ENCODE results near the gene NVL.

NVL gene

GRCh38 chr1:224274970-224275626 lies 54.9 kb downstream of the NVL start:
- Histone ChIP-seq H3K9ac (ENCODE audit: low read depth, low read length) (no peak overlapping the region), H3K36me3 (ENCODE audit: control insufficient read depth, insufficient read depth, low read length) (peaks cover 51% of the 10 kb centered on the region), H3K9me3 (ENCODE audit: control insufficient read depth, insufficient read depth, low read length) (no peaks in the 10 kb centered on the region), H3K4me3 (ENCODE audit: low read depth, low read length) (no peak overlapping the region), H3K27me3 (ENCODE audit: control insufficient read depth, insufficient read depth, low read length) (no peaks in the 10 kb centered on the region), H3K27ac (ENCODE audit: low read depth, low read length) (no peak overlapping the region), H3K4me1 (ENCODE audit: control insufficient read depth, insufficient read depth, low read length) (no peaks in the 10 kb centered on the region)

- no peaks in the 10 kb centered on the region for H3K9me3 ChIP-seq (ENCODE audit: control insufficient read depth, insufficient read depth, low read length)
- H3K9ac ChIP-seq (ENCODE audit: low read depth, low read length) = no peak overlapping the region
- H3K4me3 ChIP-seq (ENCODE audit: low read depth, low read length) = no peak overlapping the region
- H3K36me3 ChIP-seq (ENCODE audit: control insufficient read depth, insufficient read depth, low read length) = peaks cover 48% of the 10 kb centered on the region
- no peaks in the 10 kb centered on the region for H3K4me1 ChIP-seq (ENCODE audit: control insufficient read depth, insufficient read depth, low read length)
- no peak overlapping the region for H3K27ac ChIP-seq (ENCODE audit: low read depth, low read length)
- H3K27me3 ChIP-seq (ENCODE audit: control insufficient read depth, insufficient read depth, low read length) = no peaks in the 10 kb centered on the region
Measured at GRCh38 chr1:224273641-224274040, 56.3 kb downstream of the NVL start.

- Histone ChIP-seq H3K9ac (ENCODE audit: low read depth, low read length) (no peak overlapping the region), H3K27me3 (ENCODE audit: control insufficient read depth, insufficient read depth, low read length) (no peaks in the 10 kb centered on the region), H3K9me3 (ENCODE audit: control insufficient read depth, insufficient read depth, low read length) (no peaks in the 10 kb centered on the region), H3K4me1 (ENCODE audit: control insufficient read depth, insufficient read depth, low read length) (no peaks in the 10 kb centered on the region), H3K36me3 (ENCODE audit: control insufficient read depth, insufficient read depth, low read length) (peaks cover 67% of the 10 kb centered on the region), H3K27ac (ENCODE audit: low read depth, low read length) (no peak overlapping the region), H3K4me3 (ENCODE audit: low read depth, low read length) (no peak overlapping the region)
Measured at GRCh38 chr1:224271106-224271505, 58.9 kb downstream of the NVL start.

- Histone ChIP-seq H3K27ac (ENCODE audit: low read depth, low read length) (no peak overlapping the region), H3K36me3 (ENCODE audit: control insufficient read depth, insufficient read depth, low read length) (peaks cover 68% of the 10 kb centered on the region), H3K9me3 (ENCODE audit: control insufficient read depth, insufficient read depth, low read length) (no peaks in the 10 kb centered on the region), H3K27me3 (ENCODE audit: control insufficient read depth, insufficient read depth, low read length) (no peaks in the 10 kb centered on the region), H3K4me3 (ENCODE audit: low read depth, low read length) (no peak overlapping the region), H3K4me1 (ENCODE audit: control insufficient read depth, insufficient read depth, low read length) (no peaks in the 10 kb centered on the region), H3K9ac (ENCODE audit: low read depth, low read length) (no peak overlapping the region)
Measured at GRCh38 chr1:224267925-224268324, 62.0 kb downstream of the NVL start.

- Histone ChIP-seq H3K4me3 (ENCODE audit: low read depth, low read length) (no peak overlapping the region), H3K9me3 (ENCODE audit: control insufficient read depth, insufficient read depth, low read length) (no peaks in the 10 kb centered on the region), H3K4me1 (ENCODE audit: control insufficient read depth, insufficient read depth, low read length) (no peaks in the 10 kb centered on the region), H3K27ac (ENCODE audit: low read depth, low read length) (no peak overlapping the region), H3K9ac (ENCODE audit: low read depth, low read length) (no peak overlapping the region), H3K27me3 (ENCODE audit: control insufficient read depth, insufficient read depth, low read length) (no peaks in the 10 kb centered on the region), H3K36me3 (ENCODE audit: control insufficient read depth, insufficient read depth, low read length) (peaks cover 69% of the 10 kb centered on the region)
Measured at GRCh38 chr1:224266915-224267856, 62.8 kb downstream of the NVL start.

GRCh38 chr1:224266105-224266914 lies 63.7 kb downstream of the NVL start:
- H3K36me3 ChIP-seq (ENCODE audit: control insufficient read depth, insufficient read depth, low read length) = peaks cover 68% of the 10 kb centered on the region
- no peaks in the 10 kb centered on the region for H3K9me3 ChIP-seq (ENCODE audit: control insufficient read depth, insufficient read depth, low read length)
- no peaks in the 10 kb centered on the region for H3K4me1 ChIP-seq (ENCODE audit: control insufficient read depth, insufficient read depth, low read length)
- no peak overlapping the region for H3K9ac ChIP-seq (ENCODE audit: low read depth, low read length)
- no peaks in the 10 kb centered on the region for H3K27me3 ChIP-seq (ENCODE audit: control insufficient read depth, insufficient read depth, low read length)
- no peak overlapping the region for H3K4me3 ChIP-seq (ENCODE audit: low read depth, low read length)
- no peak overlapping the region for H3K27ac ChIP-seq (ENCODE audit: low read depth, low read length)

GRCh38 chr1:224264321-224264720 lies 65.7 kb downstream of the NVL start:
- peaks cover 50% of the 10 kb centered on the region for H3K36me3 ChIP-seq (ENCODE audit: control insufficient read depth, insufficient read depth, low read length)
- H3K4me3 ChIP-seq (ENCODE audit: low read depth, low read length) = no peak overlapping the region
- no peak overlapping the region for H3K27ac ChIP-seq (ENCODE audit: low read depth, low read length)
- H3K27me3 ChIP-seq (ENCODE audit: control insufficient read depth, insufficient read depth, low read length) = no peaks in the 10 kb centered on the region
- no peaks in the 10 kb centered on the region for H3K4me1 ChIP-seq (ENCODE audit: control insufficient read depth, insufficient read depth, low read length)
- H3K9me3 ChIP-seq (ENCODE audit: control insufficient read depth, insufficient read depth, low read length) = no peaks in the 10 kb centered on the region
- no peak overlapping the region for H3K9ac ChIP-seq (ENCODE audit: low read depth, low read length)

GRCh38 chr1:224262373-224263054 lies 67.5 kb downstream of the NVL start:
- Histone ChIP-seq H3K27ac (ENCODE audit: low read depth, low read length) (no peak overlapping the region), H3K9ac (ENCODE audit: low read depth, low read length) (no peak overlapping the region)

GRCh38 chr1:224259986-224260385 lies 70.0 kb downstream of the NVL start:
- Histone ChIP-seq H3K4me1 (ENCODE audit: control insufficient read depth, insufficient read depth, low read length) (peaks cover 14% of the 10 kb centered on the region), H3K27ac (ENCODE audit: low read depth, low read length) (no peak overlapping the region), H3K4me3 (ENCODE audit: low read depth, low read length) (no peak overlapping the region), H3K36me3 (ENCODE audit: control insufficient read depth, insufficient read depth, low read length) (peaks cover 18% of the 10 kb centered on the region; the same call in 1 of the 2 replicates), H3K9ac (ENCODE audit: low read depth, low read length) (no peak overlapping the region), H3K9me3 (ENCODE audit: control insufficient read depth, insufficient read depth, low read length) (no peaks in the 10 kb centered on the region), H3K27me3 (ENCODE audit: control insufficient read depth, insufficient read depth, low read length) (no peaks in the 10 kb centered on the region)

More at GRCh38 chr1:224262373-224263054, 67.5 kb downstream of the NVL start:
- peaks cover 34% of the 10 kb centered on the region for H3K36me3 ChIP-seq (ENCODE audit: control insufficient read depth, insufficient read depth, low read length)
- H3K4me1 ChIP-seq (ENCODE audit: control insufficient read depth, insufficient read depth, low read length) = peaks cover 2% of the 10 kb centered on the region; the same call in 1 of the 2 replicates
- no peak overlapping the region for H3K4me3 ChIP-seq (ENCODE audit: low read depth, low read length)
- H3K27me3 ChIP-seq (ENCODE audit: control insufficient read depth, insufficient read depth, low read length) = no peaks in the 10 kb centered on the region
- H3K9me3 ChIP-seq (ENCODE audit: control insufficient read depth, insufficient read depth, low read length) = no peaks in the 10 kb centered on the region

- Histone ChIP-seq H3K4me1 (ENCODE audit: control insufficient read depth, insufficient read depth, low read length) (peaks cover 14% of the 10 kb centered on the region), H3K4me3 (ENCODE audit: low read depth, low read length) (no peak overlapping the region), H3K36me3 (ENCODE audit: control insufficient read depth, insufficient read depth, low read length) (peaks cover 5% of the 10 kb centered on the region; the same call in 1 of the 2 replicates), H3K9ac (ENCODE audit: low read depth, low read length) (no peak overlapping the region), H3K27ac (ENCODE audit: low read depth, low read length) (no peak overlapping the region), H3K9me3 (ENCODE audit: control insufficient read depth, insufficient read depth, low read length) (no peaks in the 10 kb centered on the region), H3K27me3 (ENCODE audit: control insufficient read depth, insufficient read depth, low read length) (no peaks in the 10 kb centered on the region)
Measured at GRCh38 chr1:224258351-224258750, 71.6 kb downstream of the NVL start.

Data from HUES48 (cell line).